ENCODE measurements around the gene MON1A.
"Not testable (repeated sequence)": the region's sequence is repeated elsewhere in the genome, so short reads cannot be mapped to it uniquely, and the experiment has no call there.

Gene MON1A

GRCh38 chr3:49917806-49918590, 11.6 kb downstream of the MON1A start:
- not testable (repeated sequence) for FAIRE-seq

GRCh38 chr3:49916686-49917085, 12.9 kb downstream of the MON1A start:
- FAIRE-seq = no peak

- FAIRE-seq = no peak
Observed at GRCh38 chr3:49914906-49915305, 14.7 kb downstream of the MON1A start.

GRCh38 chr3:49912881-49913281, 16.7 kb downstream of the MON1A start:
- no peak for FAIRE-seq

GRCh38 chr3:49911611-49912010, 18.0 kb downstream of the MON1A start:
- FAIRE-seq = no peak

- FAIRE-seq = no peak
Observed at GRCh38 chr3:49911124-49911420, 18.5 kb downstream of the MON1A start.

GRCh38 chr3:49910409-49911123, 19.0 kb downstream of the MON1A start:
- FAIRE-seq = no peak

GRCh38 chr3:49908373-49909199, 21.0 kb downstream of the MON1A start:
- no peak for FAIRE-seq

GRCh38 chr3:49906073-49906743, 23.4 kb downstream of the MON1A start:
- no peak for FAIRE-seq

GRCh38 chr3:49904448-49904847, 25.2 kb downstream of the MON1A start:
- FAIRE-seq = not testable (repeated sequence)

- FAIRE-seq = no peak
Observed at GRCh38 chr3:49903451-49904424, 25.9 kb downstream of the MON1A start, which contains the start of gene MST1R. TSS of gene MST1R (minus strand) at chr3:49903873. CDS start at chr3:49903609, 264 bp downstream.

- no peak for FAIRE-seq
Observed at GRCh38 chr3:49902511-49903345, 26.9 kb downstream of the MON1A start.

- FAIRE-seq = no peak
Observed at GRCh38 chr3:49901366-49902339, 28.0 kb downstream of the MON1A start.

GRCh38 chr3:49900491-49901153, 29.0 kb downstream of the MON1A start:
- FAIRE-seq = no peak

- no peak for FAIRE-seq
Observed at GRCh38 chr3:49899815-49900214, 29.8 kb downstream of the MON1A start.

- FAIRE-seq = no peak
Observed at GRCh38 chr3:49898991-49899390, 30.6 kb downstream of the MON1A start.

GRCh38 chr3:49896345-49896744, 33.3 kb downstream of the MON1A start:
- FAIRE-seq = no peak

- FAIRE-seq = no peak
Observed at GRCh38 chr3:49895791-49896190, 33.8 kb downstream of the MON1A start.

GRCh38 chr3:49889296-49889695, 40.3 kb downstream of the MON1A start:
- no peak for FAIRE-seq

Measured in islet of Langerhans (tissue), 1 donor.